ENCODE measurements around the gene CLEC16A.

CLEC16A gene

DNA sequence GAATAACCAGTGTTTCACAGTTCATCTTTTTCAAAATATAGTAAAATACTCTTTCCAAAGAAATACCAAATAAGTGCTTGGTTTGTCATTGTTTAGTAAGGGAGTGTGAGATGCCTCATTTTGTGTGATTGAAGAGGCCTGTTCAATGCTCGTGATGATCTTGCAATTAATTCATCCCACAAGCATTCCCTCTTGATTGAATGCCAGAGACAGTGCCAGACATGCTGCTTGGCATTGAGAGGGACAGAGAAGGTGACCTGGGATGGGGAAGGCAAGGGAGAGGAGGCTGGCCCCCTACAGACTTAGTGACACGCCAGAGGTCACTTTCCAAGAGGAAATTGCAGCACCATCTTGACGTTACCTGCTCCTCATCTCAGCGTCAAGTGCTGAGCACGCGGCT lies 49.3 kb downstream of the CLEC16A start:
- no peak for DNase-seq

DNA sequence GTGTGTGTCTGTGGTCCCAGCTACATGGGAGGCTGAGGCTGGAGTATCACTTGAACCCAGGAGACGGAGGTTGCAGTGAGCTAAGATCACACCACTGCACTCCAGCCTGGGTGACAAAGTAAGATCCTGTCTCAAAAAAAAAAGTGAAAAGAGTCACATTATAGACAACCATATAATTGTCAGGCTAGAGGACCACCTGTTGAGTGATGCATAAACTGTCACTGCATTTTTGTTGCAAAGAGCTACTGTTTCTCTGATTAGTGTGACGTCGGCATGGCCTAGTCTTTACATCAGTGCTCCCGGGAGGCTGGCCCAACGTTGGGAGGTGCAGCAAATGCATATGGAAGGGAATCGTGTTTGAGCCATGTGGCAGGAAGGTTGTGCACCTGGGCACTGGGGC lies 50.2 kb downstream of the CLEC16A start:
- DNase-seq: no peak

DNA sequence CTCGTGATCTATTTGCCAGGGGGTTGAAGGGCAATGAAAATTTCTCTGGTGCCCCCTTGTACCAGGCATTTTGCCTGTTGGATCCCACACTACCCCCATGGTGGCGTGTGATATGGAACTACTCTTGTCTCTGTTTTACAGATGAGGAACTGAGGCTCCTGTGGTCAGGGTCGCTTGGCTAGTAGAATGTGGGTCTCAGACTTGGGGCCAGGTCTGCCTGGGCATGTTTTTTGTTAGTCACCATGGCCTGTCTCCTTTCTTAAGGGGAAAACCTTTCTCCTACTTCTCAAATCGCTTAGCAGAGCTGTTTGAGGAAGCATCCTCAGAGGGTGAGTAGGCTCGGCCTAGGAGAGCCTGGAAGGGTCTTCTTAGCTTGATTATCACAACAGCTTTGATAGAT lies 51.2 kb downstream of the CLEC16A start:
- no peak for DNase-seq

DNA sequence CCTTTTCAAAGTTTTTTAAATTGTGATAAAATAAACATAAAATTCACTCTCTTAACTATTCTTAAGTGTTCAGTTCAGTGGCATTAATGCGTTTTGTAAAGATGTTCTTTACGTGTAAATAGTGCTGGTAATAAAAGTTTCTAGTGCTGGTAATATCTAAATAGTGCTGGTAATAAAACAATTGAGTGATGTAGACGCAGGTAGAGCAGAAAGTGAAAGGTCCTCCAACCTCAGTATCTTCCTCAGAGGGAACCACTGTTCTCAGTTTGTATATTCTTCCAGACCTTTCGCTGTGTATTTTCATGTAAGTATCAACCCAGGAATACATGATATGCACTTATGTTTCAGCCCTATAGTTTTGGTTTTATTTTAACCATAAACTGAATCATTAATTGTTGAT lies 53.1 kb downstream of the CLEC16A start:
- no peak for DNase-seq

DNA sequence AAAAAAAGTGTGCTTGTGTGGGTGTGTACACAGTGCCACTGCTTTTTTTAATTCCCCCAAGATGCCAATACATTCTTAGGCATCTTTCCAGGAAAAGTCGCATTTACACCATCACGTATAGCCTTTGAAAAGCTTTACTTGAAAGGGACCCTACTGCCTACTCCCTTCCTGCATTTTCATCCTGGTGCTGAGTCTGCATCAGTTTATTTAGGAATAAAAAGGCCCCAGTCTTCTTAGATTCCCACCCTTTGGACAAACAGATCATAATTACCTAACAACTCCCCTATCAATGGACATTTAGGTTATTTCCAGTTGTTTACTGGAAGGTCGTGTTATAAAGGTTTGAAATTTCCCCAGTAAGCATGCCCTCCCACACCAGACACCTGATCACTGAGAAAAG lies 54.9 kb downstream of the CLEC16A start:
- DNase-seq: no peak

DNA sequence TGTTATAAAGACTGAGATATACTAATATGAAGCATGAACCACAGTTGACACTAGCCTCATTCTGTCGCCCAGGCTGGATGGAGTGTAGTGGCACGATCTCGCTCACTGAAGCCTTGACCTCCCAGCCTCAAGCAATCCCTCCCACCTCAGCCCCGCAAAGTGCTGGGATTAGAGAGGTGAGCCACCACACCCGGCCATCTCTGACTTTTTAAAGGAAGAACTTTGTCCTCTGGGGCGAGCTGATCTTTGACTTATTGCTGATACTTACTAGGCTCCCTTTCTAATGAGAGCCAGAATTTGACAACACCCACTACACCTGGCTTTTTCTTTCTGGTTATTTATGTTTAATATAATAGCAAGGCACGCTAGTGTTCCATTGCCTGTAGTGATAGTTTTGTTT lies 57.2 kb downstream of the CLEC16A start:
- no peak for DNase-seq

DNA sequence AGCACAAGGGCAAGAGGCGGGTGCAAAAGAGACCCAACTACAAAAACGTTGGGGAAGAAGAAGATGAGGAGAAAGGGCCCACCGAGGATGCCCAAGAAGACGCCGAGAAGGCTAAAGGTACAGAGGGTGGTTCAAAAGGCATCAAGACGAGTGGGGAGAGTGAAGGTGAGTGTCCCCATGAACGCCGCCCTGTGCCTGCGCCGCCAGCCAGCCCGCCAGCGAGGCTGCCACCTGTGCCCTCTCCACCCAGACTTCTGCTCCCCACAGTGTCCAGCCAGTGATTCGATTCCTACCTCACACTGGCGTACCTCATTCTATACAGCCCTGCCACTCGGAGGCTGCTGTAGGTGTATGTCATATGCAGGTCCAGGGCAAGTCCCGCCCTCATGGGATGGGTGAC lies 58.8 kb downstream of the CLEC16A start:
- DNase-seq: no peak

DNA sequence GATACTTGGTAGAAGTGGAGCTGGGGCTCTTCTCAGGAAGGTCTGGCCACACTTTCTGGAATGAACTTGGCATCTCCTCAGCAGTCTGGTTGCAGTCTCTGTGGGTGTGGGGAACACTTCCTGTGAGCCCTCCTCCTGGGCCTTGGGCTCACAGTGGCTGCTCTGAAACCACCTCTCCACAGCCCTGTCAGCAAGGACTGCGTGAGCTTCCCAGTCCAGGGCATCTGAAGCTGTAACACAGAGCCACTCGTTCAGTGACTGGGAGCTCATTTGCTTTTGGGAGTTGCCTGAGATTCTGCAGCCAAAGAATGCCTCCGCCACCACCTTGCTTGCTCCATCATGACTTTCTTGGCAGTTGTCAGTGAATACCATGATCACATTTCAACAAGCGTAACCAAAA lies 60.0 kb downstream of the CLEC16A start:
- DNase-seq: no peak

DNA sequence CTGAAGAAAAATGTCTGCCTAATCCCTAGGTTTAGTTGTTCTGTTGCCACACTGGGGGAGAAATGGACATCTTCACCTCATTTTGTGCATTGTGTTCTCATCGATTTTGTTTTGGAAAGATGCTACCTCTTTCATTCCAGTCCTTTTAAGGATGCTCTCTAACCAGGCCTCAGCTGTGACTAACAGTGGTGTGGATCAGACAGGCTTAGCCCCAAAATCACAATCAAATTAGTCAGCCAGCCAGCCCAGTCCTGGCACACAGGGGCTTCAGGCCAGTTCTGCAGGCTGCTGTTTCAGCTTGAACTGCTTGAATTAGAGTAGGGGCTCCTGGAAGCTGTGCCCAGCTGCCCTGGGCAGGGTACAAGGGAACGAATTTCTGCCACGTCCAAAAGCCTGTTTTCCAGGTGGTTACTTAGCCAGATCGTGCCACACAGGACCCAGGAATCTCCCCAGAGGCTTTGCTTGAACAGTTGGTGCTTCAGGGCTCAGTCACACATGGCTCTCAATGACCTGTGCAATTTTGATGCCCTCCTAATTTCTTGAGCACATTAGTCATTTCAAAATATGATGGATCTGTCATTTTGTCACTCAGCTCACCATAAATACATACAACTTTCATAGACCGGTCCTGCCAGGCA lies 60.7 kb downstream of the CLEC16A start:
- DNase-seq: no peak

DNA sequence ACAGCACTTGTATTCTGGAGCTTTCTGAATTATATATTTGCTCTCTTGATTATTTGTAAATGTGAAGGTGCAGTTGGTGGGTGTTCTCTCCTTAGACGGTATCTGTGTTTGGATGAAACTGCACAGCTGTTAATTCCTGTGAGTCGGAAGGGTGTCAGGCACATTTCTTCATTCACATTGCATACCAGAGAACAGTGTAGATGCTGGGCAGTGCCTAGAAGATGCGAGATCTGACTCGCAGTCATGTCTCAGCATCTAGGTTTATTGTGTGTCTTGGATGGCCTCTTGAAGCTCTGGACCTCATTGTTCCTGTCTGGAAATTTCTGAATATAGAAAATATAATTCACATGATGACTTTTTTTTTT lies 61.2 kb downstream of the CLEC16A start:
- no peak for DNase-seq

DNA sequence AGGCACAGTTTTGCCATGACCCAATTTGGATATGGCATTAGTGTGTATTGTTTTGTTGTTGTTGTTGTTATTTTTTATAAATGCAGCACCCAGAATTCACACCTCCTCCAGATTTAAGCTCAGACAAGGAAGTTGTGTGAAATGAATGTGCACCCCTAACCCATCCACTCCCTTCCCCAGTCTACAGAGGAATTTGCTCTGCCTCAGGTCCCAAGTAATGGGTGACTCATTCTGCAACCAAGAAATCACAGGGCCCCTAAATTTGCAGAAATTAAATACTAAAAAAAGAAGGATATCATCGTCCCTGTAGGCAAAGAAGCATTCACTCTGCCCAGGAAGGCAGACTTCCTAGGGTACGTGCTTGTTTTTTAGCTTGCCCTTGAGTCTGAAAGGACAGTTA lies 62.3 kb downstream of the CLEC16A start:
- no peak for DNase-seq

DNA sequence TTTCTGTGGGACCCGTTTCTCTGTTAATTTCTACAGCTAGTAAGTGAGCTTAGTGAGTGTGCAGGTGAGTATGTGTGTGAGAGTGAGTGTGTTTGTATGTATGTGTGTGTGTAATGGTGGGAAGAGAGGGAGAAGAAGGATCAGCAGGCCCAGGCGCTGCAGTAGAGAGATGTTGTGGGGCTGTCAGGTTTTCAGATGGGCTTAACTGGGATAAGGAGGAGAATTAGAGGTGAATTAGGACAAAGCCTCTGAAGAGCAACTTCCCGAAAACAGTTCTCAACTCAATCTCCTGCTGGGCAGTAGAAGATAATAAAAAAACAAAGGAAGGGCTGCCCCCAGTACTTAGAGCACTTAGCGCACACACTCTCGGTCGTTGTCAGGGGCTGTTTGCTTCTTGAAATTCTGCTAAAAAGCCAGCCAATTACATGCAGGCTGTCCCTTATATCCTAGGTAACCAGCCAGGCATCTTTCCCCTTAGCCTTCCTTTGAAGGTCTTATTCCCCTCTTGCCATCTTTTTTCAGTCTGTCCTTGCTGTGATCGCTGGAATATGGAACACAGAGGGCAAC lies 63.4 kb downstream of the CLEC16A start:
- DNase-seq: no peak

DNA sequence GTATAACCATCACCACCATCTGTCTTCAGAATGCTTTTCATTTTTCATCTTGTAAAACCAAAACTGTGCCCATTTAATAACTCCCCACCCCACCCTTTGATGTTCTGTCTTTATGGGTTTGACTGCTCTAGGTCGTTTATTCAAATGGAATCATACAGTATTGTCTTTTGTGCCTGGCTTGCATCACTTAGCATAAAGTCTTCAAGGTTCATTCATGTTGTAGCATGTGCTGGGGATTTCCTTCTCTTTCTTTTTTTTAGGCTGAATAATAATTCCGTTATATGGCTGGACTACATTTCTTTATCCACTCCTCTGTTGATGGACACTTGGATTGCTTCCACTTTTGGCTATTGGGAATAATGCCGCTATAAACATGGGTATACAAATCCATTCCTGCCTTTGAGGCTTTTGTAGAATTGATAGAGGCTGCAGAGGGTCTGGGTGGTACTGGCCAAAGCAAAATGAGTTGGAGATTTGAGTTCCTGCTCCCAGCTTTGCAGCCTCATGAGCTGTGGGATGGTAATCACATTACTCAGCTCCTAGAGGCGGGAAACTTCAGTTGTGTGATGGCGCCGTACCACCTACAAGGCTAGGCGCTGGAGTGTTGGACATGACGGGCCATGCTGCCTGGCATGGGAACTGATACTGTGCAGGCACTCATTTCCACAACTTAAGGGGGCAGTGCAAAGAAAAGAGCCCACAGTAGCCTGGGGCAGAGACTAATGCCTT lies 64.8 kb downstream of the CLEC16A start:
- no peak for DNase-seq

DNA sequence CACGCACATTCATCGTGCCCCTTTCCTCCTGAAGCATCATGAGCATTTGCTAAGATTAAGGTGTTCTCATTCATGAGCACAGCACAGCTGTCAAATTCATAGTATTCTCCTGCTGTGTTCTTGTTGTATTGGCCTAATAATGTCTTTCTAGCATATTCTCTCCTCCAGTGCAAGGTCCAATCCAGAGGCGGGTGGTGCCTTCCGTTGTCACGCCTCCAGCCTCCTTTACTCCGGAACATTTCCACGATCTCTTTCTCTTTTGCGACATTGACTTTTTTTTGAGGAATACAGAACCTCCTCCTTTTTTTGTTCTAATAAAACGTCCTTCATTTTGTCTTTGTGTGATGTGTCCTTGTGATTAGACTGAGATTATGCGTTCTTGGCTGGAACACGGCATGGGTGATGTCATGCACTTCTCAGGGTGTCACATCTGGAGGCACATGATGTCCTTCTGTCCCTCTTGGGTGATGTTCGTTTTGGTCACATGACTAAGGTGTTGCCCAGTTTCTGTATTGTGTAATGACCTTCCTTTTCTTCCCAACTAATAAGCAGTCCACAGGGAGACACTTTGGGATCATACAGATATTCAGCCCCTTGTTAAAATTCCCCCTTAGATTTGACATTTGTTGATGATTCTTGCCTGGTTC lies 66.3 kb downstream of the CLEC16A start:
- no peak for DNase-seq

DNA sequence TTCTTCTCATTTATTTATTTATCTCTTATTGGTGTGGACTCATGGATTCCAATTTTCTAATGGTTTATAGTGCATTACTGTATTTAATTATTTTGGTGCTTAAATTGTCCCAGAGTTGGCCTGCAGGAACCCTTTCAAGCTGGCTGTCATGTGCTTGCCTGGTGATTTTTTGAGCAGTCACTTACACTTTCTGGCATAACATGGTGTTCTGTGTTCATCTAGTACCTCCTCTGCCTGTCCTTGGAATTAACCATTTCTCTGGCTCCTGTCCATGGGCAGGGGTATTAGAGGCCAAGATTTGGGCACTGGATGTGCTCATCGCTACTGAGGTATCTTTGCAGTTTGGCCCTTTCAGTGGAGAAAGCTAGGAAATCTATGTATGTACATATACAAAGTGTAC lies 67.0 kb downstream of the CLEC16A start:
- DNase-seq: no peak

DNA sequence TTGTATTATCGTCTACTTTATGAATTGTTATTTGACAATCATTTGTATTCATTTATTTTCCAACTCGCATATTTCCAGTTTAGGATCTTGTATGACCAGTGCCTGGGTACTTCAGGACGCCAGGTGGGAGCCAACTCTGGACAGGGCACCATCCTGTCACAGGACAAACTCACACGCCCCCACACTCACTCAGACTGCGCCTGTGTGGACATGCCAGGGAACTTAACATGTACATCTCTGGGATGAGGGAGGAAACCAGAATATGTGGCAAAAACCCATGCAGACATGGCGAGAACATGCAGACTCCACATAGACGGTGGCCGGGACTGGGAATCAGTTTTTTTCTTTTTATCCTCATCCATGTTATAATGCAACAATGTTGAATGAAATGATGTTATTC lies 68.5 kb downstream of the CLEC16A start:
- DNase-seq: no peak

DNA sequence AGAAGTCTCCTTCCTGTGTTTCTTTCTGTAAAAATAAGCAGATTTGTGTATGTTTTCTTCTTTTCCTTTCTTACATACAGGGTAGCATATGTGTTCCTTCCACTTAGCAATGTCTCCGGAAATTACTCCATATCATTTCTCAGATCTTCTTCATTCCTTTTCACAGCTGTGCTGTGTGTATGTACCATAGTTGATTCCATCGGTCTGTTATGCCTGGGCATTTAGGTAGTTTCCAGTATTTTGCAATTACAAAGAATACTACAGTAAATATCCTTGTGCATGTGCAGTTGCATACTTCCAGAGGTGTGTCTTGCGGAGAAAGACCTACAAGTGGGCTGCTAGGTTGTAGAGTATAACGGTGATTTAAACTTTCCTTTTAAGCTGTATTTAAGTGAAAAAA lies 69.8 kb downstream of the CLEC16A start:
- no peak for DNase-seq

DNA sequence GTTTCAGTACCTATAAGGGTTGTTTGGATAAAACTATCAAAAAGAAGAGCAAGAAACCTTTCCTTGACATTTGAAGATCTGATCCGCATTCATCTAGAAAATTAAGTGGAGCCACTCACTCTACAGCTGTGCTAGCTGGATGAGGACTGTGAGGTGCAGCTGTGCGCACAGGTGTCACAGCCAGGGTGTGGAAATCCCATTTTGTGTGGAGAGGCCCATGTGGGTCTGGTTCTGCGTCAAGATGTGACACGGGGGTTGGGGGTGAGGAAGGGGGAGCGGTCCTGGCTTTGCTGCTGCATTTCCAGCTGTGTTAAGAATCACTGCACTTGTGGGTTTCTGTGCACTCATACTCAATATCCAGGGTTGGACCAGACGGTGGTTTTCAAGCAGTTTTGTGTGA lies 70.7 kb downstream of the CLEC16A start:
- no peak for DNase-seq

DNA sequence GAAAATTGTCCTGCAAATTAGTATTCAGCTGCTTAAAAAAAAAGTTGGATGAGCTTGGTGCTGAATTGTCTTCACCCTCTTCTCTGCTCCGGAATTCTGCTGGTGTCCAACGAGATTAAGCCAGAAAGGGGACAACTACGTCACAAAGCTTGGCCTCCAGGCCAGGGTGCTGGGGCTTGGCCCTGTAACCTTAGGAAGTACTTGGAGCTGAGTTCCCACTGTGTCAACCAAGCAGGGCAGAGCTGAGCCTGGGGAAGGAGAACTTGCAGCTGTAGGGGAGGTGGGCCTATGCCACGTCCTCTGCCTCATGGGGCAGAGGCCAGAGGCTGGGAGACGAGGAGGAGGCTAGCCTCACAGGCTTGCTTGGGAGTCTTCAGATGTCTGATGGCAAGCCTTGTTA lies 71.2 kb downstream of the CLEC16A start:
- no peak for DNase-seq

DNA sequence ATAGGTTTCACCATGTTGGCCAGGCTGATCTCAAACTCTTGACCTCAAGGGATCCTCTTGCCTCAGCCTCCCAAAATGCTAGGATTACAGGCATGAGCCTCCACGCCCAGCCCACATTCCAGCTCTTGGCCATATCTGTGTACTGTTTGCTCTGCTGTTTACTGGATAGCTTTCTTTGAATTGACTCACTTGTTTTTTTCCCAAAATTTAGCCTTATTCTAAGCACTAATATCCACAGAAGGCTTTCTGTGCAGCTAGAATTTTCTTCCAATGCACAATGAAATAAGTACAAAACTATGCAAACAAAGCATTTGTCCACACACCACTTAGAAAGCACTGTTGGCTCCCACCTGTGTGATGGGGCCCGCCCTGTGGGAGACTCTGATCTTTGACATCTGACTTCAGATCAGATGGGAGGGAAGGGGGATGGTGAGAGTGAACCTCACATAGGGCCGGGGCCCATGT lies 72.2 kb downstream of the CLEC16A start:
- DNase-seq: no peak

DNA sequence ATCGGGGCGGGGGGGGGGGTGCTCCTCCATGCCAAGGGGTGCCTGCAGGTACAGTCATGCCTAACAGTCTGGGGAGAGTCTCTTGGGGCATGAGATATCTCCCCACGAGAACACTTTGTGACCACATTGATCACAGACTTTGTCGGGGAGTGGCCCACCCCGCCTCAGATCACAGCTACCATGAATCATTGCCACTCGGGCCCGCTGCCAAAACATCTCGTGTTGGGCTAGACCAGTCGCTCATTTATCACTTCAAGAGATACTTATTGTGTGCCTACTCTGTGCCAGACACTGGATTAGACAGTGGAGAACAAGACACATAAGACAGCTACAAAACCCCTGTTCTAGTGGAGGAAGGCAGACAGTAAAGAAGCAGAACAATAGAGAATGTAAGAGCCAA lies 72.6 kb downstream of the CLEC16A start:
- peak; percentile 9 for DNase-seq

DNA sequence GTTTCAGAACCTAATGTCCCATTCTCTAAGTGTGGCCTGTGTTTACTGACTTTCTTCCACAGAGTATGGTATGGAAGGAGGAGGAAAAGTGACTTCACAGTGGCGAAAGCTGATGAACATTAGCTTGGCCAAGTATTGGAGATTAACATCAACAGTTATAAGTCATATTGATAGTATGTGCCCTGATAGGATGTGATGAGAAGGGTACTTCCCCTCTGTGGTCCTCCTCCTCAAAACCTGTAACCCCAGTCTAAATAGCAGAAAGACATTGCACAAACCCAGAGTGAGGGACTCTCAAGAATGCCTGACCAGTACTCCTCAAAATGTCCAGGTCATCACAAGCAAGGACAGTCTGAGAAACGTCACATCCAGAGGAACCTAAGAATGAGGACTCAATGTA lies 73.1 kb downstream of the CLEC16A start:
- DNase-seq: no peak

DNA sequence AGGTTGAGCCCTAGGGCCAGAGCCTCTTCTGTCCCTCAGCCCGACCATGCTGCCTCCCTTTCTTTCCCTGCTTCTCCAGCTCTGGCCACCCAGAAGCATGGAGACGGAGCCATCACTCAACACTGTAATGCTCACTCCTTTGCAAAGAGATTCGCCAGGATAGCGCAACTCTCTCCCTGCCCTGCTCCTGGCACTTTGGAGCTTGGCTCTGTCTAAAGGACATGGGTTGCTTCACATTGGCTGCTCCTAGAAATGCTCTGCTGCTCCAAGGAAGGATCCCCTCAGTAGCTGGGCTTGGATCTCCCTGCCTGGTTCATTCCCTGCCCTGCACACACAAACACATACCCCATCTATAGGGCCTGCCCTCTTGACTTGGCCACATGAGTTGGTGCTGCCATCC lies 76.0 kb downstream of the CLEC16A start:
- no peak for DNase-seq
